Measurements from ENCODE around the gene PASK.

PASK gene

GRCh38 chr2:241082341-241083090, 66.8 kb downstream of the PASK start:
- Histone ChIP-seq H3K4me2 (ENCODE audit: insufficient read depth, low read length, poor library complexity, severe bottlenecking) (no peak overlapping the region), H3K9ac (ENCODE audit: low read depth, low read length, poor library complexity) (no peak overlapping the region), H3K18ac (ENCODE audit: low read length) (no peak overlapping the region), H2BK15ac (ENCODE audit: low read length) (no peak overlapping the region), H3K4me1 (ENCODE audit: control insufficient read depth in 2 of 2, insufficient read depth in 1 of 2, low read depth in 1 of 2, low read length in 2 of 2) (peaks cover 0 to 4% of the 10 kb centered on the region in 2 donors), H3K4ac (ENCODE audit: low read length) (no peak overlapping the region), H3K9me3 (replicated peaks in 1 of 2; ENCODE audit: control insufficient read depth in 2 of 2, insufficient read depth in 1 of 2, low read depth in 1 of 2, low read length in 2 of 2) (peaks cover 0 to 16% of the 10 kb centered on the region in 2 donors), H2BK12ac (ENCODE audit: low read length) (no peak overlapping the region), H3K4me3 (ENCODE audit: low read length in 2 of 2) (no peak overlapping the region), H2AK5ac (ENCODE audit: low read depth, low read length) (no peak overlapping the region), H3K14ac (ENCODE audit: low read length) (no peak overlapping the region), H3K27me3 (ENCODE audit: control insufficient read depth in 3 of 3, insufficient read depth in 3 of 3, low read depth in 1 of 3, low read length in 3 of 3) (no peaks in the 10 kb centered on the region), H4K8ac (ENCODE audit: low read depth, low read length) (no peak overlapping the region), H2BK120ac (ENCODE audit: low read depth, low read length) (no peak overlapping the region), H3K36me3 (replicated peaks in 1 of 2; ENCODE audit: control insufficient read depth in 2 of 2, insufficient read depth in 2 of 2, low read length in 2 of 2) (peaks cover 7 to 25% of the 10 kb centered on the region in 2 donors), H2AFZ (ENCODE audit: low read length) (no peak overlapping the region), H3K23ac (ENCODE audit: low read depth, low read length, poor library complexity) (no peak overlapping the region), H3K79me1 (ENCODE audit: low read depth, low read length) (no peaks in the 10 kb centered on the region), H4K91ac (ENCODE audit: low read depth, low read length, poor library complexity) (no peak overlapping the region), H3K27ac (replicated peaks; ENCODE audit: low read length) (no peak overlapping the region), H2BK5ac (ENCODE audit: low read length) (no peak overlapping the region)
- no peak for DNase-seq (ENCODE audit: low spot score)
- WGBS, 2 donors (ENCODE audit: extremely low coverage in 2 of 2, insufficient read length in 2 of 2, insufficient replicate concordance in 1 of 2): no CpG with 5 or more reads among the region's 14 CpGs

DNA sequence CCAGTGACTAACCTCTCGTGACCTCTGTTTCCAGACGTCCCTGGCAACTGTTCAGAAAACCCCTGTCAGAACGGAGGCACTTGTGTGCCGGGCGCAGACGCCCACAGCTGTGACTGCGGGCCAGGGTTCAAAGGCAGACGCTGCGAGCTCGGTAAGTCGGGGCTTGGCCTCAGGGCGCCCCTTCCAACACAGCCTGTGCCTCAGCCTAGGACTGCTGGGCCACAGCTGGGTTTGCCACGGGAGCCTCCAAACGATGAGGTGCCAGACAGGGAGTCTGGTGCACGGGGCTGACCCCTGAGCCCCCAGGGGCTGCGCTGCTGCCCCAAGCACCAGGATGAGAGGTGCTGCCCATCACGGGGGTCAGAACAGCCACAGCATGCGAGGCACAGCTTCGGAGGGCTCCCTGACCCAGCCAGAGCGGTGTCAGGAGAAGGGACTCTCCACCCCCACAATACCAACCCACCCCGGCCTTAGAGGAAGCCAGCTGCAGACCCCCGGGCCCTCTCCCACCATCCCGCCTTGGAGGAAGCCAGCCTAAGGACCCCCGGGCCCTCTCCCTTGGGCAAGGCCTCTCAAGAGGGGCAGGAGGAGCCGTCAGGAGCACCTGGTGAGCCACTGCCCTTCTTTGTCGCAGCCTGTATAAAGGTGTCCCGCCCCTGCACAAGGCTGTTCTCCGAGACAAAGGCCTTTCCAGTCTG, 67.5 kb downstream of the PASK start:
- Histone ChIP-seq H3K27me3 (ENCODE audit: control insufficient read depth in 3 of 3, insufficient read depth in 3 of 3, low read depth in 1 of 3, low read length in 3 of 3) (no peaks in the 10 kb centered on the region), H3K36me3 (replicated peaks in 1 of 2; ENCODE audit: control insufficient read depth in 2 of 2, insufficient read depth in 2 of 2, low read length in 2 of 2) (peaks cover 4 to 18% of the 10 kb centered on the region in 2 donors), H2BK12ac (ENCODE audit: low read length) (no peak overlapping the region), H4K91ac (ENCODE audit: low read depth, low read length, poor library complexity) (no peak overlapping the region), H3K4me2 (ENCODE audit: insufficient read depth, low read length, poor library complexity, severe bottlenecking) (no peak overlapping the region), H3K4me3 (ENCODE audit: low read length in 2 of 2) (no peak overlapping the region), H4K8ac (ENCODE audit: low read depth, low read length) (no peak overlapping the region), H2BK15ac (ENCODE audit: low read length) (peak overlapping the region; percentile 39), H3K9me3 (replicated peaks in 1 of 2; ENCODE audit: control insufficient read depth in 2 of 2, insufficient read depth in 1 of 2, low read depth in 1 of 2, low read length in 2 of 2) (peaks cover 0 to 16% of the 10 kb centered on the region in 2 donors), H3K4ac (ENCODE audit: low read length) (peak overlapping the region; percentile 67), H3K79me1 (ENCODE audit: low read depth, low read length) (no peaks in the 10 kb centered on the region), H3K27ac (replicated peaks; ENCODE audit: low read length) (no peak overlapping the region), H3K18ac (ENCODE audit: low read length) (peak overlapping the region; percentile 41), H2AFZ (ENCODE audit: low read length) (no peak overlapping the region), H2BK5ac (ENCODE audit: low read length) (no peak overlapping the region), H2BK120ac (ENCODE audit: low read depth, low read length) (no peak overlapping the region), H3K9ac (ENCODE audit: low read depth, low read length, poor library complexity) (peak overlapping the region; percentile 73), H3K14ac (ENCODE audit: low read length) (no peak overlapping the region), H3K23ac (ENCODE audit: low read depth, low read length, poor library complexity) (peak overlapping the region; percentile 94), H2AK5ac (ENCODE audit: low read depth, low read length) (peak overlapping the region; percentile 32), H3K4me1 (ENCODE audit: control insufficient read depth in 2 of 2, insufficient read depth in 1 of 2, low read depth in 1 of 2, low read length in 2 of 2) (peaks cover 0 to 4% of the 10 kb centered on the region in 2 donors)
- no CpG with 5 or more reads among the region's 28 CpGs for WGBS, 2 donors (ENCODE audit: extremely low coverage in 2 of 2, insufficient read length in 2 of 2, insufficient replicate concordance in 1 of 2)
- no peak for DNase-seq (ENCODE audit: low spot score)

DNA sequence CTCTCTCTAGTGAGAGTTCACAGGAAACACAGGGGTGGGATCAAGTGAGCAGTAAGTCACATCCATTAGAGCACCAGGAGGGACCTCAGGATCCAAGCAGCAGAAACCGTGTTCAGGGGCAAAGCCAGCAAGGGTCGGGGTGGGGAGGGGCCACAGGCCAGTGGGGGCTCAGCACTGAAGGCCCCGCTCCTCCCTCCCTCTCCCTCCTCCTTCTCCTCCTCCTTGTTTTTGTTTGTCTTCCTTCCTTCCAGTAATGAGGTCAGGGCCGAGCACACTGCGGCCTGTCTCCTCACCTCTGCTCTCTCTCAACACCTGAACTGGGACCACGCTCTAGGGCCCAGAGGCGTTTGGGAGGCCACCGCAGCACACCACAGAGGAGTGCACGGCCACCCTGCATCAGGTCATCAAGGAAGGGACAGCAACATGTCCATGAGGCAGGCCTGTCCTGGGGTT, 68.1 kb downstream of the PASK start:
- no peak for DNase-seq (ENCODE audit: low spot score)
- peaks cover under 1 to 12% of the 10 kb centered on the region in 2 donors for H3K36me3 ChIP-seq (replicated peaks in 1 of 2; ENCODE audit: control insufficient read depth in 2 of 2, insufficient read depth in 2 of 2, low read length in 2 of 2)
- H4K8ac ChIP-seq (ENCODE audit: low read depth, low read length): no peak overlapping the region
- no peak overlapping the region for H2AFZ ChIP-seq (ENCODE audit: low read length)
- H3K4me1 ChIP-seq (ENCODE audit: control insufficient read depth in 2 of 2, insufficient read depth in 1 of 2, low read depth in 1 of 2, low read length in 2 of 2): peaks cover 0 to 4% of the 10 kb centered on the region in 2 donors
- WGBS, 2 donors (ENCODE audit: extremely low coverage in 2 of 2, insufficient read length in 2 of 2, insufficient replicate concordance in 1 of 2): no CpG with 5 or more reads among the region's 9 CpGs
- H2BK12ac ChIP-seq (ENCODE audit: low read length): no peak overlapping the region
- H2BK15ac ChIP-seq (ENCODE audit: low read length): peak overlapping the region; percentile 39
- H3K4ac ChIP-seq (ENCODE audit: low read length): peak overlapping the region; percentile 67
- H4K91ac ChIP-seq (ENCODE audit: low read depth, low read length, poor library complexity): no peak overlapping the region
- no peak overlapping the region for H3K4me2 ChIP-seq (ENCODE audit: insufficient read depth, low read length, poor library complexity, severe bottlenecking)
- H2BK120ac ChIP-seq (ENCODE audit: low read depth, low read length): no peak overlapping the region
- H3K18ac ChIP-seq (ENCODE audit: low read length): peak overlapping the region; percentile 41
- H3K27ac ChIP-seq (replicated peaks; ENCODE audit: low read length): no peak overlapping the region
- H2AK5ac ChIP-seq (ENCODE audit: low read depth, low read length): no peak overlapping the region
- H3K27me3 ChIP-seq (ENCODE audit: control insufficient read depth in 3 of 3, insufficient read depth in 3 of 3, low read depth in 1 of 3, low read length in 3 of 3): no peaks in the 10 kb centered on the region
- no peak overlapping the region for H3K14ac ChIP-seq (ENCODE audit: low read length)
- no peak overlapping the region for H2BK5ac ChIP-seq (ENCODE audit: low read length)
- H3K23ac ChIP-seq (ENCODE audit: low read depth, low read length, poor library complexity): peak overlapping the region; percentile 94
- peak overlapping the region; percentile 73 for H3K9ac ChIP-seq (ENCODE audit: low read depth, low read length, poor library complexity)
- peaks cover 0 to 11% of the 10 kb centered on the region in 2 donors for H3K9me3 ChIP-seq (replicated peaks in 1 of 2; ENCODE audit: control insufficient read depth in 2 of 2, insufficient read depth in 1 of 2, low read depth in 1 of 2, low read length in 2 of 2)
- H3K4me3 ChIP-seq (ENCODE audit: low read length in 2 of 2): no peak overlapping the region
- no peaks in the 10 kb centered on the region for H3K79me1 ChIP-seq (ENCODE audit: low read depth, low read length)
